ENCODE measurements around the gene PDE2A. TPM values are rescaled to one million over a fixed set of nuclear protein-coding genes. Genes with fewer than 3 reads are reported as not detected.
"Not testable (repeated sequence)": the region's sequence is repeated elsewhere in the genome, so short reads cannot be mapped to it uniquely, and the experiment has no call there.

The PDE2A gene
- total RNA-seq, 1 experiment from 2014 or later, result 0.24 TPM

DNA sequence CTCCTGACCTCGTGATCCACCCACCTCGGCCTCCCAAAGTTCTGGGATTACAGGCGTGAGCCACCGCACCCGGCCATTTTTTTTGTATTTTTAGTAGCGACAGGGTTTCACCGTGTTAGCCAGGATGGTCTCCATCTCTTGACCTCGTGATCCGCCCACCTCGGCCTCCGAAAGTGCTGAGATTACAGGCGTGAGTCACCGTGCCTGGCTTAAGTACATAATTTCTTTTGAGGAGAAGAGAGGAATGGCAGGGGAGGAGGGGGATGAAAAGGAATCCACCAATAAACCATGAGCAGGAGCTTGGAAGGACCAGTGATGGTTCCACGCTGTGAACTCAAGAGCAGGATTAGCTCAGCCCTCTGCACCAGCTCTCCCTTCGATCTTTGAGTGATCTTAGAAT, 113.4 kb downstream of the PDE2A start:
- H3K36me3 ChIP-seq; H3K9me3 ChIP-seq (replicated peaks); H3K27me3 ChIP-seq; H3K27ac ChIP-seq; H3K4me1 ChIP-seq; DNase-seq; H3K4me3 ChIP-seq: not testable (repeated sequence)

- no peaks in the 10 kb centered on the region for H3K27me3 ChIP-seq
- peaks cover 20% of the 10 kb centered on the region for H3K4me1 ChIP-seq
- no peaks in the 10 kb centered on the region for H3K36me3 ChIP-seq
- H3K27ac ChIP-seq, result no peak overlapping the region
- DNase-seq, result no peak
- H3K4me3 ChIP-seq, result no peak overlapping the region
- no peaks in the 10 kb centered on the region for H3K9me3 ChIP-seq (replicated peaks)
Measured at GRCh38 chr11:72556433-72556832, 117.8 kb downstream of the PDE2A start.

DNA sequence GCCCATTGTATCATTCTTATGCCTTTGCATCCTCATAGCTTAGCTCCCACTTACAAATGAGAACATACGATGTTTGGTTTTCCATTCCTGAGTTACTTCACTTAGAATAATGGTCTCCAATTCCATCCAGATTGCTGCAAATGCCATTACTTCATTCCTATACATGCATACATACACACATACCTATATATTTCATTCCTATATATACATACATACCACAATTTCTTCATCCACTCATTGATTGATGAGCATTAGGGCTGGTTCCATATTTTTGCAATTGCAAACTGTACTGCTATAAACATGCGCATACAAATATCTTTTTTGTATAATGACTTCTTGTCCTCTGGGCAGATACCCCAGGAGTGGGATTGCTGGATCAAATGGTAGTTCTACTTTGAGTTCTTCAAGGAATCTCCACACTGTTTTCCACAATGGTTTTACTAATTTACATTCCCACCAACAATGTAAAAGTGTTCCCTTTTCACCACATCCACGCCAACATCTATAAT, 119.2 kb downstream of the PDE2A start:
- not testable (repeated sequence) for H3K9me3 ChIP-seq (replicated peaks); H3K36me3 ChIP-seq; DNase-seq; H3K4me3 ChIP-seq; H3K27ac ChIP-seq; H3K27me3 ChIP-seq
- H3K4me1 ChIP-seq, result peaks cover 26% of the 10 kb centered on the region

GRCh38 chr11:72553706-72554105, 120.5 kb downstream of the PDE2A start:
- Histone ChIP-seq H3K27me3 (no peaks in the 10 kb centered on the region), H3K4me3 (no peak overlapping the region), H3K4me1 (peaks cover 39% of the 10 kb centered on the region), H3K36me3 (no peaks in the 10 kb centered on the region), H3K9me3 (replicated peaks) (no peaks in the 10 kb centered on the region), H3K27ac (peak overlapping the region; percentile 75)
- peak; percentile 17 to 46 for DNase-seq

DNA sequence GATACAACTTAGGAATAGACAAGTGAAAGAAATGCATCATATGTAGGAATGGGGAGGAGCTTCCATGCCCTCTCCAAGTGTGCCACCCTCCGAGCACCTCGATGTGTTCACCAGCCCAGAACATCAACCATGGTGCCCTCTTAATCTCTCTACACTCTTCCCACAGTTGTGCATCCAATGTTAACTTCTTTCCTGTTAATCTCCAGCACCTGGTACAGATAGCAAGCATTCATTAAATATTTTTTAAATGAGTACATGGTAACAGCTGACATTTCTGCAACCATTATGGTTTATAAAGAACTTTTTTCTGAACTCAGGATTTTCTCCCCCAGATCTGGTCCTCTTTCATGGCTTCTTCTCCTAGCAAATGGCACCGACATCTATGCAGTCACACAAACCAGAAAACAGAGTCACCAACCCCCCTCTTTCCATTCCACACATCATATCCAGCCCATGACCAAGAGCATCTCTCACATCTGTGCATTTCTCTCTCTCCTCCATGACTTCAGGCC, 121.8 kb downstream of the PDE2A start:
- Histone ChIP-seq H3K4me1 (peaks cover 48% of the 10 kb centered on the region), H3K9me3 (replicated peaks) (no peaks in the 10 kb centered on the region), H3K36me3 (no peaks in the 10 kb centered on the region), H3K4me3 (no peak overlapping the region), H3K27me3 (no peaks in the 10 kb centered on the region), H3K27ac (peak overlapping the region; percentile 75)
- DNase-seq, result peak; percentile 34 to 51

GRCh38 chr11:72551571-72551970, 122.7 kb downstream of the PDE2A start:
- Histone ChIP-seq H3K27ac (no peak overlapping the region; the same call in 1 of the 2 replicates), H3K4me3 (no peak overlapping the region), H3K27me3 (no peaks in the 10 kb centered on the region), H3K36me3 (no peaks in the 10 kb centered on the region), H3K4me1 (peaks cover 48% of the 10 kb centered on the region), H3K9me3 (replicated peaks) (no peaks in the 10 kb centered on the region)
- no peak for DNase-seq

GRCh38 chr11:72548463-72548862, 125.8 kb downstream of the PDE2A start:
- Histone ChIP-seq H3K27me3 (no peaks in the 10 kb centered on the region), H3K9me3 (replicated peaks) (no peaks in the 10 kb centered on the region), H3K4me1 (peaks cover 41% of the 10 kb centered on the region), H3K27ac (peak overlapping the region; percentile 82), H3K4me3 (no peak overlapping the region), H3K36me3 (no peaks in the 10 kb centered on the region)
- peak; percentile 53 to 60 for DNase-seq

GRCh38 chr11:72546866-72547265, 127.4 kb downstream of the PDE2A start:
- Histone ChIP-seq H3K36me3 (no peaks in the 10 kb centered on the region), H3K27me3 (no peaks in the 10 kb centered on the region), H3K4me3 (no peak overlapping the region), H3K4me1 (peaks cover 28% of the 10 kb centered on the region), H3K27ac (no peak overlapping the region), H3K9me3 (replicated peaks) (no peaks in the 10 kb centered on the region)
- no peak for DNase-seq

DNA sequence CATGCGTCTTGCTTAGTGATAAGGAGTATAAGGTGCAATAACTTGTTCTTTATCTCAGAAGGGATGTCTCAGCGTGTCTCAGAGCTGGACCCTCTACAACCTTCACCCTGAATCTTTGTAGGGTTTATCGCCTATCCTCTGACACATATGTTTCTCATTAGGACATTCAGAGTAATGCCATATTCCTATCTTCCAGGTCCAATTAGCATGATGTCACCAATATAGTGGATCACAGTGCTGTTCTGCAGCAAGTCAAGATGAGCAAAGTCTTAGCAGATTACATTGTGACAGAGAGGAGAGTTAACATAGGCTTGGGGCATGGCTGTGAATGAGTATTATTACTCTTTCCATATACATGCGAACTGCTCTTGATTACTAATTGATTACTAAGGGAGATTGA, 129.6 kb downstream of the PDE2A start:
- H3K4me3 ChIP-seq, result no peak overlapping the region
- H3K4me1 ChIP-seq, result peaks cover 18% of the 10 kb centered on the region
- H3K27me3 ChIP-seq, result no peaks in the 10 kb centered on the region
- DNase-seq, result no peak
- H3K36me3 ChIP-seq, result no peaks in the 10 kb centered on the region
- H3K9me3 ChIP-seq (replicated peaks), result no peaks in the 10 kb centered on the region
- H3K27ac ChIP-seq, result no peak overlapping the region

DNA sequence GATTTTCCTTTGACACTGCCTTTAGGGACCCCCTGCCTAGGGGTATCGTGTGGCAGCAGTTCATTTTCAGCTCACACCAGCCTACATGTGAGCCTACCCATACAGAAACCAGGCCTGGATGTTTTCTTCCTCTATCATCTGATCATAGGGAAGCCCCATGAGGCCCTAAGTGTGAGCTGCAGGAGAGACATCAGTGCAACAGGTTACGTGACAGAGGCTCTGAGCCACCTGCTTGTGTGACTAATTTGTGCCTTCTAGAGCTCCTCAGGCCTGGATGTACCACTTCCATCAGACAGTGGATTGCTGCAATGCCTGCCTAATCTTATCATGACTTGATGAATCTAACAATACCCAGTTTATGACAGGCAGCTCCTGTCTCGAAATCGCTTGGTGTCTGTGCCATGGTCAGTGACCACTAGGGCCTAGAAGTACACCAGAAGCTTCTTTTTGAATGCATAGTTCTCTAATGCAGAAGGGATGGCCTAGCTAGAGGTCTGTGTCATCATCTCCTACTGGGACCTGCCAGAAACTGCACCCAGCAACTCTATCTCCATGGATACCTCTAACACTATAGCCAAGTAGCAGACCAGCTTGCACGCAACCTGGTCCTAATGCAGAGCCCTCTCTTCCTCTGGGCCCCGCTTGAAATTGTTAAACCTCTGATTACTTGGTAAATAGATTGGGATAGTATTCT, 130.2 kb downstream of the PDE2A start:
- no peaks in the 10 kb centered on the region for H3K27me3 ChIP-seq
- no peaks in the 10 kb centered on the region for H3K36me3 ChIP-seq
- H3K9me3 ChIP-seq (replicated peaks), result no peaks in the 10 kb centered on the region
- H3K4me3 ChIP-seq, result no peak overlapping the region
- DNase-seq, result no peak
- no peak overlapping the region for H3K27ac ChIP-seq
- peaks cover 12% of the 10 kb centered on the region for H3K4me1 ChIP-seq

- H3K9me3 ChIP-seq (replicated peaks), result no peaks in the 10 kb centered on the region
- no peak for DNase-seq
- H3K4me1 ChIP-seq, result no peaks in the 10 kb centered on the region
- no peak overlapping the region for H3K4me3 ChIP-seq
- H3K27ac ChIP-seq, result no peak overlapping the region
- no peaks in the 10 kb centered on the region for H3K36me3 ChIP-seq
- H3K27me3 ChIP-seq, result no peaks in the 10 kb centered on the region
Measured at GRCh38 chr11:72541257-72541974, 132.8 kb downstream of the PDE2A start.

GRCh38 chr11:72537051-72537450, 137.2 kb downstream of the PDE2A start:
- no peak overlapping the region for H3K4me3 ChIP-seq
- DNase-seq, result no peak
- no peak overlapping the region for H3K27ac ChIP-seq
- no peaks in the 10 kb centered on the region for H3K36me3 ChIP-seq
- no peaks in the 10 kb centered on the region for H3K9me3 ChIP-seq (replicated peaks)
- no peaks in the 10 kb centered on the region for H3K4me1 ChIP-seq
- no peaks in the 10 kb centered on the region for H3K27me3 ChIP-seq

DNA sequence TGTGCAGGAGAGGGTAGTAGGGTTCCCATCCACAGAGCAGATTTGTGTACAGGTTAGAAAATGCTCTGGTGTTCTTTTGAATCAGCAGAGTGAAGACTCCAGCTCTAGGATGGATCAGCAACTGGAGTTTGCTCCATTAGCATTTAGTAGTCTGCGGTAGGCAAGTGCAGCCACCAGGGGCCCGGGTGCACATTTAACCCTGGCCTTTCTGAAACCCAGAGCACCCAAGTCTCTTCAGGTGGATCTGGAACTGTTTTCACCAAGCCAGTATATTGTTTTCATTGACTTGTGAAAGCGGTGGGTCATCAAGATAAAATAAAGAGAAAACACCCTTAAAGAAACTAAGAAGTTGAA, 139.1 kb downstream of the PDE2A start:
- H3K36me3 ChIP-seq, result no peaks in the 10 kb centered on the region
- H3K27ac ChIP-seq, result no peak overlapping the region
- no peaks in the 10 kb centered on the region for H3K27me3 ChIP-seq
- H3K9me3 ChIP-seq (replicated peaks), result no peaks in the 10 kb centered on the region
- DNase-seq, result no peak
- H3K4me1 ChIP-seq, result no peaks in the 10 kb centered on the region
- no peak overlapping the region for H3K4me3 ChIP-seq

- Histone ChIP-seq H3K4me3 (no peak overlapping the region), H3K27me3 (no peaks in the 10 kb centered on the region), H3K4me1 (no peaks in the 10 kb centered on the region), H3K9me3 (replicated peaks) (no peaks in the 10 kb centered on the region), H3K36me3 (no peaks in the 10 kb centered on the region), H3K27ac (no peak overlapping the region)
- no peak for DNase-seq
Measured at GRCh38 chr11:72534371-72535193, 139.6 kb downstream of the PDE2A start.

GRCh38 chr11:72529068-72529467, 145.2 kb downstream of the PDE2A start:
- no peaks in the 10 kb centered on the region for H3K36me3 ChIP-seq
- H3K27ac ChIP-seq, result no peak overlapping the region
- H3K4me1 ChIP-seq, result peaks cover 3% of the 10 kb centered on the region; the same call in 1 of the 2 replicates
- no peaks in the 10 kb centered on the region for H3K9me3 ChIP-seq (replicated peaks)
- H3K4me3 ChIP-seq, result no peak overlapping the region
- DNase-seq, result no peak
- no peaks in the 10 kb centered on the region for H3K27me3 ChIP-seq

Measured in SJCRH30 (cell line).